HG03039 (cell line): Measurements from ENCODE around the gene MTUS2.
"Not testable (repeated sequence)": the region's sequence is repeated elsewhere in the genome, so short reads cannot be mapped to it uniquely, and the experiment has no call there.

ENCODE experiments used
- ATAC-seq: cut with Tn5 transposase; IDR thresholded peaks from one replicate; pipeline ENCODE4 v1.9.1; 2021; ENCODE audit warnings: mild to moderate bottlenecking, moderate library complexity; ENCODE audit not compliant: unreplicated experiment

The MTUS2 gene

DNA sequence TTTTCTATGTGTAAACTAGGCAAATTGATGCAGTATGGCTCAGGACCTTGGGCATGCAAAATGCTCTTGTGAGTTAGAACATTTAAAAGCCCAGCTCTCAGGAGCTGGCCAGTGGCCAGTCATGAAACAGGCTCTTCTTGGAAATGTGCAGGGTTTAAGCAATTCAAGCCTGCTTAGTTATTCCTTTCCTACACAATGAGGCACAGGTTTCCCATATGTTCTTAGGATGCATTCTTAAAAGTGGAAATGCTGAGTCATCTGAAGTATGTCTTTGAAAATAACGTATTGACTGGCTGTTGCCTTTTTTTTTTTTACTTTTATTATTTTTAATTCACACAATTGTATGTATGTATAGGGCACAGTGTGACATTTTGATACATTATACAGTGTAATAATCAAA, 474.7 kb downstream of the MTUS2 start:
- no peak for ATAC-seq

DNA sequence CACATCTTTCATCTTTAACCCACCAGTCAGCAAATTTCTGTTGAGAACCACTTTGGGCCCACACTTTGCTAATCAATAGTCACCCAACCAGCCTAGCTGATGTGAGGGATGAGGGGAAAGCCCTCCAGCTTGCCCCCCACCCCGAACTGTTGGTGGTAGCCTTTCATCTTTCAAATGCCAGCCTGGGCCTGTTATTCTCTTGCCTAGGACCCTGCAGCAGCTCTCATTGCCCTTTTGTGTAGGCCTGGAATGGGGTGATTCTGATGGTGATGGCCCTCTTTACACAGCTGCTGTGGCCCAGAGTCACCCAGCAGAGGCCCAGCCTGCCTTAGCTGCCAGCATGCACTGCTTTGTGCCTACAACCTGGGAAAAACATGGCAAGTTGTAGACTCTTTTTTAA, 480.9 kb downstream of the MTUS2 start:
- no peak for ATAC-seq

DNA sequence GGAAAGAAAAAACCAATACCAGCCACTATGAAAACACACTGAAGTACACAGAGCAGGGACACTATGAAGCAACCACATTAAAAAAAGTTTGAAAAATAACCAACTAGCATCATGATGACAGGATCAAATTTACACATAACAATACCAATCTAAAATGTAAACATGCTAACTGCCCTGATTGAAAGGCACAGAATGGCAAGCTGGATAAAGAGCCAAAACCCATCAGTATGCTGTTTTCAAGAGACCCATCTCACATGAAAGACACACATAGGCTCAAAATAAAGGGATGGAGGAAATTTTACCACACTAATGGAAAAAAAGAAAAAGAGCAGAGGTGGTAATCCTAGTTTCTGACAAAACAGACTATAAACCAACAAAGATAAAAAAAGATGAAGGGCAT, 484.0 kb downstream of the MTUS2 start:
- ATAC-seq = no peak

DNA sequence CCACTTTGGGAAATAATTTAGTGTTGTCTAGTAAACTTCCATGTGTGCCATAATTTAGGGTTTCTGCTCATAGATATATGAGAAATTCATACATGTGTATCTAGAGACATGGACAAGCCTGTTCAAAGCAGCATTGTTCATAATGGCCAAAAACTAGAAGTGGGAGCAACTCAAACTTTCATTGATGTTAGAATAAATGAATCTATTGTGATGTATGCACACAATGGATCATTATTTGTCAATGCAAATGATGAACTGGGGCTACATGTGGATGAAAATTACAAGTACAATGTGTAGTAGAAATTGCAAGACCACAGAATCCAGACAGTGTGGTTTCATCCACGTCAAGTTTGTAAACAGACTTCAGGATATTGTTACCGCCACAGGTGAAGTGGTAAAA, 490.7 kb downstream of the MTUS2 start:
- ATAC-seq = no peak

DNA sequence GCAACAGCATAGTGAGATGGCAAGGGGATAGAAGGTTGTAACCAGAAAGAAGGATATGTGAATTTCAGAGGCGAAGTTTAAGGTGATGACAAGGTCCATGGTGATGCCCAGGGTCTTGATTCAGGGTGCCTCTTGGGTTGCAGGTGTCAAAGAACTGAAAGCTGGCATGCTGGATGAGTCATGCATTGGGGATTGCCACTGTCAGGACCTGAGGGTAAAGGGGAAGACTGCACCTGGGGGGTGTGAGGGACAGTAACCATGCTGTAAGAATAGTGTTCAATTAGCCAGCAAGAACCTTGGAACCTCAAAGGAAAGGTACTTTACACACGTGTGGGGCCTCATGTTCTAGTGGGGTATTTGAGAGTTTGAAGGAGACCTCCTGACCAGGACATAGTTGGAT, 495.7 kb downstream of the MTUS2 start:
- ATAC-seq = no peak

DNA sequence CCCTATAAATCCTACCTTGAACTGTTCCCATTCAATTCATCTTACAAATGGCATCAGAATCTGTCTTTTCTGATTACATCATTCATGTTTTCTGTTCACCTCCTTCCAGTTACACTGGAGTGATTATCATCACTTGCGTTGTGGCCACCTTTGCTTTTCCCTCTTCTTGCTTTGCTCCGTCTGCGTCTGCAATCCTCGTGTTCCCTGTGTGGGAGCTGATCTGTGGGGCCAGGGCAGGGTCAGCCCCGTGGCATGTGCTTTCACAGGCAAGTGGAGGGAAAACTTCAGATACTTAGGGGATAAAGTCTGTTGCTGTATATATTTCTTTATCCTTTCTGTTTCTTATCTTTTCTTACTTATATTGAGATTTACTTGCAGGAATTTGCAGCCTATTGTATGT, 497.7 kb downstream of the MTUS2 start:
- no peak for ATAC-seq

DNA sequence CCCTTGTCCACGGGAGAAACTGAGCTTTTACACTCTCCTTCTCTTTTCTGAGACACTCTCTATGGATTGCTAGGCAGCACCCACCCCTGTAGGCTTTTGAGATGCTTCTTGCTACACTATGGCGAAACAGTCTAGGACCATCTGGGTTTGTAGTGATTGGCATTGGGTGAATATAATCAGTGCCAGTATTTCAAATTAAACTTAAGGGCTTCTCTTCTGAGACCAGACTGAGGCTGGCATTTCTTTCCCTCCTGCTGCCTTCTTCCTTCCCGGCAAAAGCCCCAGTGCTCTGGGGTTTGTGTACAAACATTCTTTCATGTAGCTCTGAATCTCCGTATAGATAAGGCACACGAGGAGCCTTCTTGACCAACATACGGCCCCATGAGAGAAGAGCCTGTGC, 498.6 kb downstream of the MTUS2 start:
- ATAC-seq = no peak

DNA sequence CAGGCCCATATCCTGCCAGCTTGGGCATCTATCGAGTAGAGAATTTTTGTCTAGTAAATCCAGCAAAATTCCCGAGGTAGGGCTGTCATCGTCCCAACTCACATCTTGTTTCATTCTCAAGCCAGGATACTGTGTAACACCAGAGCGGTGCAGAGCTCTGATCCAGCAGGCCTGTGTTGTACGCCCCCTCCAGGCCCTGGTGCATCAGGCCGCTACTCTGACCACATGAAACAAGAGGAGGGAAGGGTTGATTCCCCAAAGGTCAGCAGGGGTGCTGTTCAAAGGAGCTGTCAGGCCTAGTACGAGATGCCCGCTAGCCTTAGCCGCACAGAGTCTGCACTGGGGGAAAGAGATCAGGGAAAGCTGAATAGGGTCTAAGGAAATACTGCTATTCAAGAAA, 499.3 kb downstream of the MTUS2 start:
- no peak for ATAC-seq

DNA sequence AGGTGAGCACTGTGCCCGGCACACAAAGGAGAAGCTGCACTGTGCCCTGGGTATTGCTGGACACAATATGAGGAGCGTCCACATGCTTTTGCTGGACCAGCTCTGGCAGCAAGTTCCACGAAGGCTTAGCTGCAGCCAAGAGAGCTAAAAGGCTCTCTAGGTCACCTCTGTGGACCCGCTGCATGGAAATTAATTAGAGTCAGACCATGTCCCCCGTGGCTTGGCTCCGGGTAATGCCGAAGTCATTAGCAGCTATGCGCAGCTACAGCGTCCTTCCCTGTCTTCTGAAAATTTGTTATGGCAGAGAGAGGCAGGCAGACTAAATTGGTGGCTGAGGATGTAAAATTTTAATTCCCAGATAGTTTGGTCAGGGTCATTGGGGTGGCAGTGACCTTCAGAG, 503.8 kb downstream of the MTUS2 start:
- ATAC-seq = no peak

DNA sequence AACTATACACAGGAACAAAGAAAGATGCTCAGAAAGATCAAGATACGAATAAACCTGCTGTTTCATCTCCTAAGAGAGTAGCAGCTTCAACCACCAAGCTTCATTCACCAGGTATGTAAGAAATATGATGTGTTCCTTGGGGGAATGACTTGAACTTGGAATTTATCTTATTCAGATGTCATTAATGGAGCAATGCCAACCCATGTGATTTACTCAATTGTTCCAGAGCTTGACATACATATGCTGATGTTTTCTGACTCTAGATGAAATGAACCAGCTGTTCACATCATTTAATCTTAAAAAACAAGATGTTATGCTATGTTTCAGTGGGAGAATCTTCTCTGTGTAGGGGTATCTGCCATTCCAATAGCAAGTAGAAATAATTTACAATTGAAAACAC, 504.5 kb downstream of the MTUS2 start:
- no peak for ATAC-seq

DNA sequence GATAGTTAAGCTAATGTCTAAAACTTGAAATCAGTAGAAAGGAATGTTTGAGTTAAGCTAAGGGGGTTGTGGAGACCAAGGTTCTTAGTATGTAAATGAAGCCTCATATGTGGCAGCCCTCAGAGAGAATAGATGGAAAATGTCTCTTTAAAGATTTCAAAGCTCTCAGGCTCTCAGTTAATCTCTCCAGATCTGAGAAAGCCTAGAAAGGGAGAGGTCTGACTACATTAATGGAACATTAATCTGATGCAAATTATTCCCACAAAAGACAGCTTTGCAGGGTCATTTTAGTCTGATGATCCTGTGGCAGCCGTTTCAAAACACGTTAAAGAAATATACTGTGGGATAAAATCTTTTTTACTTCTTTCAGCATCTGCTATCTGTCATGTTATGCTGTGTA, 508.4 kb downstream of the MTUS2 start:
- ATAC-seq = no peak

DNA sequence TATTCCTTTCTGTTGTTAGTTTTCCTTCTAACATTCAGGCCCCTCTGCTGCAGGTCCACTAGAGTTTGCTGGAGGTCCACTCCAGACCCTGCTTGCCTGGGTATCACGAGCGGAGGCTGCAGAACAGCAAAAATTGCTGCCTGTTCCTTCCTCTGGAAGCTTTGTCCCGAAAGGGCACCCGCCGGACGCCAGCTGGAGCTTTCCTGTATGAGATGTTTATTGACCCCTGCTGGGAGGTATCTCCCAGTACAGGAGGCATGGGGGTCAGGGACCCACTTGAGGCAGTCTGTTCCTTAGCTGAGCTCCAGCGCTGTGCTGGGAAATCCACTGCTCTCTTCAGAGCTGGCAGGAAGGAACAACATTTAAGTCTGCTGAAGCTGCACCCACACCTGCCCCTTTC, 516.2 kb downstream of the MTUS2 start:
- ATAC-seq = no peak

DNA sequence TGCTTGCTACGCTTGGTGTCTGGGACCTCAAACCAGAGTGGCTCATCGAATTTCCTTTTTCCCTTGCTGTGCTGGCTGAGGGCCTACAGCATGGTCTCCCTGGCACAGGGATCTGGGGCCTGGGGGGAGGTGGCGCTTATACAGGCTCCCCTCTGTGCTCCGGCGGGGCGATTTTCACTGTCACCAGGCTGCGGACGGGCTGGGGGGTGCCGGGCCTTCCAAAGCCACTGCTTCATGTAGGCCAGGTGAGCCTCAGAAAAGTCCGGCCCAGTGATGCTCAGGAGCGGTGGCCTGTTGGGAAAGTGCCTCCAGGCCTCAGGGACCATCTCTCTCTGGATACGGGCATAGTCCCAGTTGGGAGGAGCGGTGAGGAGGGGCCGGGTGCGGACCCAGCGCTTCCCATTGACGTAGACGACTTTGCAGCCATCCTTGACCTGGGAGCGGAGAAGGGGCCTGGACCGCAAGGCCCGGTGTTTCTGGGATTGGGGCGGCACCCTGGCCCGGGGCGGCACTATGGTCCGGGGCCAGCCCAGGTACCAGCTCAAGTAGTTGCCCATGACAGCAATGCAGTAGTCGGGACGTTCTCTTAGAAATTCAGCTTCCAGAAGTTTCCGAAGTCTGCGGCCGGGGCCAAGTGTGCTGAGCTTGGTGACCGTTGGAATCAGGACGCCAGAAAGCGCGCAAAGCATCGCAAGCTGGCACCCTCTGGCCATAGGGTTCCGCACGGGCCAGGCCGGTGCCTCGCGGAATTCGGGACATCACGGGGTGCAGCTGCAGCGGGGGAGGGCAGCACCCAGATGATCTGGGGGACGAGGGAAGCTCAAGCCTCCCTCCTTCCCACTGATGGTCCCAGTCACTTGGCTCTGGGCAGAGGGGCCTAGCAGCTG, 519.5 kb downstream of the MTUS2 start:
- no peak for ATAC-seq

DNA sequence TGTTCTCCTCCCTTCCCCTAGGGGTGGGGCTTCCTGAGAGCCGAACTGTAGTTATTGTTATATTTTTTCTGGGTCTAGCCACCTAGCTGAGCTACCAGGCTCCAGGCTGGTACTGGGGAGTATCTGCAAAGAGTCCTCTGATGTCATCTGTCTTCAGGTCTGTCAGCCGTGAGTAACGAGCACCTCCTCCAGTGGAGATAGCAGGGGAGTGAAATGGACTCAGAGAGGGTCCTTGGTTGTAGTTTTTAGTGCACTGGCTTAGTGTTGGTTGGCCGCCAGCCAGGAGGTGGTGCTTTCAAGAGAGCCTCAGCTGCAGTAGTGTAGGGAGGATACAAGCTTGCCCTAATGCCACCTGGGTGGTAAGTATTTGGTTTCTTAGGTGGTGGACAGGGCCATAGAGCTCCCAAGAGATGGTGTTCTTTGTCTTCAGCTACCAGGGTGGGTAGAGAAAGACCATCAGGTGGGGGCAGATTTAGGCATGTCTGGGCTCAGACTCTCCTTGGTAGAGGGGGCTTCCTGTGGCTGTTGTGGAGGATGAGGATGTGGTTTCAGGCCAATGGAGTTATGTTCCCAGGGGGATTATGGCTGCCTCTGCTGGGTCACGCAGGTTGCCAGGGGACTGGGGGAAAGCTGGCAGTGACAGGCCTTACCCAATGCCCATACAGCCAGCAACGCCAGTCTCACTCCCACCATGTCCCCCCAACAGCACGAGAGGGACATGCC, 525.9 kb downstream of the MTUS2 start:
- not testable (repeated sequence) for ATAC-seq

DNA sequence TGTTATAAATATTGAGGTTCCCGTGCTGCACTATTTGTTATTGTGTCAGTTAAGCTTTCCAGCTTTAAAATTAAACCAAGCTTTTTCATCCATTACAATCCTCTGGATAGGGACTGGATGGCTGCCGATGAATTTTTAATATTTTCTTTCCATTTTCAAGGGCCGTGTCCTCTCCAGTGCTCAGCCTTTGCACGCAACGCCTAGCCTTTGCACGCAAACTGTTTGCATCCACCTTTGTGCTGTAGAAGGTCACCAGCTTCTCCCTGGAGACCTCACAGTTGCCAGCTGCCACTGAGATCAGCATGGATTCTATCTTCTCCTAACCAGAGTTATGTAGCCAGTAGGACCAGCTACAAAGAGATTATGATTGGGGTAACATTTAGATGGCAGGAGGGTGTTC, 534.9 kb downstream of the MTUS2 start:
- no peak for ATAC-seq

DNA sequence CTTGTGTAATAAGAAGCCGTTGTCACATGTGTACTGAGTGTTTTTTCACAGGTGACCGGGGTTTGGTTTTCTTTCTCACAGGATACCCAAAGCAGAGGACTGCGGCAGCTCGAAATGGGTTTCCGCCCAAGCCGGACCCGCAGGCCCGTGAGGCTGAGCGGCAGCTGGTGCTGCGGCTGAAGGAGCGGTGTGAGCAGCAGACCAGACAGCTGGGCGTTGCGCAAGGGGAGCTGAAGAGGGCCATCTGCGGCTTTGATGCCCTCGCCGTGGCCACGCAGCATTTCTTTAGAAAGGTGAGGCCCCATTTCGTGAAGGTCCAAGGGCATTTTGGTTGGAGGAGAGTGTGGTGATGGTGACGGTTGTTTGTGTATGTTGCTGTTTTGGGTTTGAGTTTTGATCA, 539.0 kb downstream of the MTUS2 start:
- no peak for ATAC-seq

DNA sequence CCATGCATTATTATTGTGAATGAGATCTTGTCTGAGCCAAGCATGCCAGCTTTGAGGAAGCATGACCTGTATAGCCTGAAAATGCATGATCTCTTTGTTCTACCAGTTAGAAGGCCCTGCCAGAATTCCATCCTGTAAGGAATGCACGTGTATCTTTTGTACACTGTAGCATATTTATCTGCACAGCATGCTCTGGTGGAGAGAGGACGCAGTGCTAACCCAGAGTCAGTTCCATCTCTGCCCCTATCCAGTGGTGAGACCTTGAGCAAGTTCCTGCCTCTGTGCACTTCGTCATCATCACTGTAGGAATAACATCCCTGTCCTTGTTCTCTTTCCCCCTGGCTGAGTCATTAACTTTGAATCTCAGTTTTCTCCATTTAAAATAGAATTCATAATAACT, 541.6 kb downstream of the MTUS2 start:
- ATAC-seq = no peak

DNA sequence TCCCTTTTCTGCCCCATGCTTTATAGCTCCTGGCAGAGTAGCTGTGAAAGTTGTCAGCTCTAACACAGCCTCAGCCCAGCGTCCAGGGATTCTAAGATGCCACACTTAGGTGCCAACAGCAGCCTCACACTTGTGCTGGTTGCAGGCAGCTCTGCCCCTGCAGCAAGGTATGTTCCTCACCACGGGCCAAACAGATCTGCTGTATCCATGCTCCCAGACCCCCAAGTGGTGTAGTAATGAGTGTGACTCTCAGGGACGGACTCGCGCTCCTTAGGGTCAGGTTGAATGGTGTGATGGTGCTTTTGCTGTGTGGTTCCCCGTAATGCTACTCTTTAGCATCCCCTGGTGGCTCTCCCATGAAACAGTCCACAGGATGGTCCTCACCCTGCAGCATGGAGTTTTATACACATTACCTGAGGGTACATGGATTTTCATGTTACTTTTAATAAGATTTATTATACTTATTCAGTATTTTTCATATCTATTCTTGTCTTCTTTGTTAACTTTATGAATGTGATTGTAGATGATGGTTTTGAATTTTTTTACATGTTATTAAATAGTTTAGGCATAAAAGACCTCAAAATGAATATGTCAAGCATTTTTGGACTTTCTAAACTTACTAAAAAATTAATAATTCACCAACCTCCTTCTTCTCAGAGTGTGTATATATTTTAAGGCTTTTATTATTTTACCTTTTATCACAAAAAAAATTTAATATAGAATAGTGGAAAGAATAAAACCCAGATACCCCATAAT, 542.9 kb downstream of the MTUS2 start:
- peak; percentile 71 for ATAC-seq

DNA sequence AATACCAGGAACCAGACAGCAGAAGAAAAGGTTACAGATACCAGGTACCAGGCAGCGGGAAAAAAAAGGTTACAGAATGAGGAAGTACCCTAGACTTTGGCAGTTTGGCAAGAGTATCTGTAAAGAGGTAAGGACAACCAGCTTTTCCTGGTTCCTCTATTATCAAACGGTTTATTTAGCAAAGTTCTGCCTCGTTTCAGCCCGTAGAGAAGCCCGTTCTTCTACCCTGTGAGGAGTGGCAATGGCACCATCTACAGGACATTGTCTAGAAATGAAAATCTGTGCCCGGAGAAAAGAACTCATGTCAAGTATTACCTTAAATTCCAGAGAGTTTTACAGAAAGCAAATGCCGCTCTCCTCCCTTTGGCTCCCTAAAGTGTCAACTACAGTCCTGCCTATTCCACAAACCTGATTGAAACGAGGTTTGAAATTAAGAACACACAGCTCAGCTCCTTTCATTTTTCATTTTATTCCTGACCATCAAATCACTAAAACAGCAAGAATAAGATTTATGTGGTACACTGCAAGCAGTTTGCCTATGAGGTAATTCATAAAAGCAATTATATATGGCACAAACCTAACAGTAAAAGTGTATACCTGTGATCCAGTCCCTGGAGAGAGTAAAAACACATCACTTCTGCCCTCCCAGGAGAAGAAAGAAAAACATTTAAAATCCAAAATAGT, 549.1 kb downstream of the MTUS2 start:
- ATAC-seq = no peak

DNA sequence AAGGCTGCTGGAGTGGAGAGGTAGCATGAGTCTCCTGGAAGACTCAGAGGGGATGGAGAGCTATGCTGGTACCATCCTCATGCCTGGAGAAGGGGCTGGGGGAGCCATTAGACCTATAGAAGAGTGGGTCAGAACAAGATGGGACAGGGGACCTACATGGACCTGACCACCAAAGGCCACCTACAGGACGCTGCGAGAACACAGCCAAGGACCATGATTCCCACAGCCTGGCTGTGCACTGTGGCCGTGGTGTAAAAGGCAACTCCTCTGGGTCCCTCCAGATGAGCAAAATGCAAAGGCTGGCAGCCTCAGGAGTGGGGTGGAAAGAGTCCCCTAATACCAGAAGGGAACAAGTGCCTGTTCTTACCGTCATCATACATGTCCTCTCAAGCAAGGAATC, 559.1 kb downstream of the MTUS2 start:
- ATAC-seq = no peak

DNA sequence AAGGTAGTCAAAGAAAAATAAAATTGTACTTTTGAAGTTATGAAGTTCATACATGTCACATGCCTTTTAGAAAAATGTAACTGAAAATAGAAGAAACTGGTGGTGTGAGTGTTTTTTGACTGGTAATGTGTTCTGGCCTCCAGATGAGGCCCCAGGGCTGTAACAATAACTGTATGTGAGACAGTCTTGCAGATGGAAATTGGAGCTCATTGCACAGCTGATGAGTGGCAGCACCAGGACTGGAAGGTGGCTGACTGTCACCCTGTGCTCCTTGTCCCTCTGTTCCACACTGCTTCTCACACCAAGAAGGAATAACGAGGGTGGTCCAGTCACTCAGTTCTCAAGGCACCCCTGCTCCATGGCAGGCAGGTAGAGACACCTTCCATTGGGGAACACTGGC, 559.7 kb downstream of the MTUS2 start:
- ATAC-seq = no peak
